Measurements from ENCODE around the gene TDRD5. TPM values are rescaled to one million over a fixed set of nuclear protein-coding genes. Genes with fewer than 3 reads are reported as not detected.
A peak's percentile ranks its signal among the peaks of the same experiment; 100 is the strongest.

Gene TDRD5
- polyA plus RNA-seq, 1 donor (not counting 4 experiments of a cell fraction or from before 2014, with no cell fraction given) = not detected

DNA sequence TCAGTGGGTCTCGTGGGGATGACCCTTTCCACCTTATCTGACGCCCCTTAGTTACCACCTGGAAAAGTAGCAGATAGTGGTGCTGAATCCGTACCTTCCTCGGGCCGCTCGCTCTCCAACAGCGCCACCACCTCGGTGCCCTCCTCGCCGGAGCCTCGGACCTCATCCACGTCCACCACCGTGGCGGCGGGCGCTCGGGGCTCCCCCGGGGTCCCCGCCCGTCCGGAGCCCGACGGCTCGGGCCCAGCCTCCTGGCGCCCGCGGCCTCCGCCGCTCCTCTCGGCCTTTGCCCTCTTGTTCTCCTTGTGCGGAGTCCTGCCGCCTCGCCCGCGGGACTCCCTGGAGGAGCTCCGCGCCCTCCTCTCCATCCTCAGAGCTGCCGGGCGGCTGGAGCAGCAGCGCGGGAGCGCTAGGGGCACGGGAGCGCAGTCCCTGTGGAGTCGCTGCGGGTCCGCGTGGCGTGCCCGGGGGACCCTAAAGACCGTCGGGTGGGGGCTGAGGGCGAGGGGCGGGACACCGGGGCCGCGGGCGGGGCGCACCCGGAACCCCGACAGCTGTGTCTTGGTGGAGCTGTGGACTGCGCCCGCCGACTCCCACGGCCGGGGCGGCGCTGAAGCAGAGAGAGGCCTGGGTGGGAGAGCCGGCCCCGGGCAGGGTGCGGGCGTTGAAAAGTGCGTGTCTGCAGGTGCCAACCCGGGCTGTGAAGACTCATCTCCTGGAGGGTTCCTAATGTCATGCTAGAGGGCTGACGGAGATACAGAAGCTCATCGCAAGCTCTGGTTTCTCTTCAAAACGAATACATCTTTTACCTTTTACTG lies 15.9 kb upstream of the TDRD5 start, which contains the start of gene NPHS2:
TSS of gene NPHS2 (minus strand) at position 452 of the 818 bp plus-strand sequence. CDS start at position 368, 84 bp downstream.
- H3K9ac ChIP-seq (ENCODE audit: control insufficient read depth, extremely low read depth, insufficient read depth, low read length) = no peak within 1 kb of the TSS
- FAIRE-seq = no peak
- no peaks in the 10 kb centered on the region for H4K20me1 ChIP-seq (ENCODE audit: control insufficient read depth, extremely low read depth, insufficient read depth, low read length)
- H3K4me2 ChIP-seq (ENCODE audit: control insufficient read depth, extremely low read depth, insufficient read depth, low read depth, low read length) = no peak within 1 kb of the TSS
- no peaks in the 10 kb centered on the region for H3K79me2 ChIP-seq (ENCODE audit: control insufficient read depth, insufficient read depth, low read length)
- peaks cover 36% of the 10 kb centered on the region for H3K27me3 ChIP-seq (ENCODE audit: control insufficient read depth, extremely low read depth, insufficient read depth, low read length)
- H3K4me3 ChIP-seq (ENCODE audit: control insufficient read depth in 2 of 3, extremely low read depth in 1 of 3, insufficient read depth in 2 of 3, low read depth in 1 of 3, low read length in 3 of 3) = no peak within 1 kb of the TSS
- no peak within 1 kb of the TSS for H2AFZ ChIP-seq (ENCODE audit: control insufficient read depth, low read length)
- no peak within 1 kb of the TSS for H3K27ac ChIP-seq (ENCODE audit: control insufficient read depth, insufficient read depth, low read length)
- dilution Hi-C loops (cut with MboI; ENCODE audit: extremely low pct_ligation_motif_present, low sequenced_read_pairs) = no loop called here
- no peaks in the 10 kb centered on the region for H3K36me3 ChIP-seq (ENCODE audit: control insufficient read depth in 2 of 2, extremely low read depth in 1 of 2, insufficient read depth in 2 of 2, low read length in 2 of 2)
- TF ChIP-seq CTCF (optimal IDR thresholded peaks at IDR 0.05 in 1 of 3, IDR thresholded peaks at IDR 0.05 in 1 of 3, conservative IDR thresholded peaks at IDR 0.05 in 1 of 3; ENCODE audit: extremely low read depth in 1 of 3, insufficient read depth in 2 of 3, low read length in 3 of 3) = peak in 1 of 3 experiments; percentile 7
- TF ChIP-seq EZH2 (IDR thresholded peaks at IDR 0.05; ENCODE audit: low read length) = peak; percentile 28
- H3K4me1 ChIP-seq (ENCODE audit: control insufficient read depth, extremely low read depth, insufficient read depth, low read length) = no peaks in the 10 kb centered on the region
- DNase-seq (ENCODE audit: low read depth, low spot score) = no peak
- H3K9me3 ChIP-seq (ENCODE audit: control insufficient read depth, low read depth, low read length) = no peaks in the 10 kb centered on the region
- no peaks in the 10 kb centered on the region for H3K9me1 ChIP-seq (ENCODE audit: control insufficient read depth, extremely low read depth, insufficient read depth, low read length)

DNA sequence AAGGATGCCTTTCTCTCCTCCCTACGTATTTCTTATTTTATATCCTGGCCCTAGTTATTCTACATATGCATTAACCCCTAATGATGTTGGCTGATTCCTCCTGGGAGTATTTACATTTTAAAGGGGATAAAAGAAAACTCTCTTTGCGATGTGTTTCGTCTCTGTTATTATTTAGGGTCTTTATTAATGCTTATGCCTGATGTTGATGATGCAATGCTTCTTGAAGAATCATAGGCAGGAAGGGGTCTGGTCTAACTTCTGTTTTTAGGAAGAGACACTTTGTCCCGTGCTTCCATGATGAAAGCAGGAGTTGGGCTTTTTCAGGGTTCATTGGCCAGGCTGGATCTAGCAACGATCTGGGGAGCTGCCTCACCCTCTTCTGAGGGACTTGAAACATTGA lies 15.1 kb upstream of the TDRD5 start:
- Histone ChIP-seq H3K4me1 (ENCODE audit: control insufficient read depth, extremely low read depth, insufficient read depth, low read length) (no peaks in the 10 kb centered on the region), H2AFZ (ENCODE audit: control insufficient read depth, low read length) (no peak overlapping the region), H3K27me3 (ENCODE audit: control insufficient read depth, extremely low read depth, insufficient read depth, low read length) (peaks cover 36% of the 10 kb centered on the region), H3K4me2 (ENCODE audit: control insufficient read depth, extremely low read depth, insufficient read depth, low read depth, low read length) (no peak overlapping the region), H3K4me3 (ENCODE audit: control insufficient read depth in 2 of 3, extremely low read depth in 1 of 3, insufficient read depth in 2 of 3, low read depth in 1 of 3, low read length in 3 of 3) (no peak overlapping the region), H4K20me1 (ENCODE audit: control insufficient read depth, extremely low read depth, insufficient read depth, low read length) (no peaks in the 10 kb centered on the region), H3K9ac (ENCODE audit: control insufficient read depth, extremely low read depth, insufficient read depth, low read length) (no peak overlapping the region), H3K79me2 (ENCODE audit: control insufficient read depth, insufficient read depth, low read length) (no peaks in the 10 kb centered on the region), H3K27ac (ENCODE audit: control insufficient read depth, insufficient read depth, low read length) (no peak overlapping the region), H3K36me3 (ENCODE audit: control insufficient read depth in 2 of 2, extremely low read depth in 1 of 2, insufficient read depth in 2 of 2, low read length in 2 of 2) (no peaks in the 10 kb centered on the region), H3K9me3 (ENCODE audit: control insufficient read depth, low read depth, low read length) (no peaks in the 10 kb centered on the region), H3K9me1 (ENCODE audit: control insufficient read depth, extremely low read depth, insufficient read depth, low read length) (no peaks in the 10 kb centered on the region)
- TF ChIP-seq EZH2 (IDR thresholded peaks at IDR 0.05; ENCODE audit: low read length) = no peak
- no peak for TF ChIP-seq CTCF (optimal IDR thresholded peaks at IDR 0.05 in 1 of 3, IDR thresholded peaks at IDR 0.05 in 1 of 3, conservative IDR thresholded peaks at IDR 0.05 in 1 of 3; ENCODE audit: extremely low read depth in 1 of 3, insufficient read depth in 2 of 3, low read length in 3 of 3)
- dilution Hi-C loops (cut with MboI; ENCODE audit: extremely low pct_ligation_motif_present, low sequenced_read_pairs) = no loop called here
- FAIRE-seq (no peak), DNase-seq (ENCODE audit: low read depth, low spot score) (no peak)

Data from keratinocyte (primary cell).